ENCODE results near the gene SH3D21.

- TF ChIP-seq, protein P1, sequence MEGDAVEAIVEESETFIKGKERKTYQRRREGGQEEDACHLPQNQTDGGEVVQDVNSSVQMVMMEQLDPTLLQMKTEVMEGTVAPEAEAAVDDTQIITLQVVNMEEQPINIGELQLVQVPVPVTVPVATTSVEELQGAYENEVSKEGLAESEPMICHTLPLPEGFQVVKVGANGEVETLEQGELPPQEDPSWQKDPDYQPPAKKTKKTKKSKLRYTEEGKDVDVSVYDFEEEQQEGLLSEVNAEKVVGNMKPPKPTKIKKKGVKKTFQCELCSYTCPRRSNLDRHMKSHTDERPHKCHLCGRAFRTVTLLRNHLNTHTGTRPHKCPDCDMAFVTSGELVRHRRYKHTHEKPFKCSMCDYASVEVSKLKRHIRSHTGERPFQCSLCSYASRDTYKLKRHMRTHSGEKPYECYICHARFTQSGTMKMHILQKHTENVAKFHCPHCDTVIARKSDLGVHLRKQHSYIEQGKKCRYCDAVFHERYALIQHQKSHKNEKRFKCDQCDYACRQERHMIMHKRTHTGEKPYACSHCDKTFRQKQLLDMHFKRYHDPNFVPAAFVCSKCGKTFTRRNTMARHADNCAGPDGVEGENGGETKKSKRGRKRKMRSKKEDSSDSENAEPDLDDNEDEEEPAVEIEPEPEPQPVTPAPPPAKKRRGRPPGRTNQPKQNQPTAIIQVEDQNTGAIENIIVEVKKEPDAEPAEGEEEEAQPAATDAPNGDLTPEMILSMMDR (IDR thresholded peaks at IDR 0.05) = no peak
- no peak for TF ChIP-seq ZFX (IDR thresholded peaks at IDR 0.05; ENCODE audit: borderline replicate concordance)
Measured at GRCh38 chr1:36359383-36359782, 53.2 kb downstream of the SH3D21 start.

Measured in 22Rv1 (cell line).